Stimulated activated CD4-positive, alpha-beta T cell treated with anti-CD3 and anti-CD28 coated beads, TNF-alpha, amount 100 ng/mL, for 48 hours (primary cell): ENCODE measurements around the gene BMS1.
"Not testable (repeated sequence)": the region's sequence is repeated elsewhere in the genome, so short reads cannot be mapped to it uniquely, and the experiment has no call there.

Source experiments
- DNase-seq, 3 donors: peaks; one replicate each; pipeline ENCODE4 v3.0.0-alpha.2; 2020; ENCODE audit warnings: low read depth in 3 of 3

The BMS1 gene, protein sequence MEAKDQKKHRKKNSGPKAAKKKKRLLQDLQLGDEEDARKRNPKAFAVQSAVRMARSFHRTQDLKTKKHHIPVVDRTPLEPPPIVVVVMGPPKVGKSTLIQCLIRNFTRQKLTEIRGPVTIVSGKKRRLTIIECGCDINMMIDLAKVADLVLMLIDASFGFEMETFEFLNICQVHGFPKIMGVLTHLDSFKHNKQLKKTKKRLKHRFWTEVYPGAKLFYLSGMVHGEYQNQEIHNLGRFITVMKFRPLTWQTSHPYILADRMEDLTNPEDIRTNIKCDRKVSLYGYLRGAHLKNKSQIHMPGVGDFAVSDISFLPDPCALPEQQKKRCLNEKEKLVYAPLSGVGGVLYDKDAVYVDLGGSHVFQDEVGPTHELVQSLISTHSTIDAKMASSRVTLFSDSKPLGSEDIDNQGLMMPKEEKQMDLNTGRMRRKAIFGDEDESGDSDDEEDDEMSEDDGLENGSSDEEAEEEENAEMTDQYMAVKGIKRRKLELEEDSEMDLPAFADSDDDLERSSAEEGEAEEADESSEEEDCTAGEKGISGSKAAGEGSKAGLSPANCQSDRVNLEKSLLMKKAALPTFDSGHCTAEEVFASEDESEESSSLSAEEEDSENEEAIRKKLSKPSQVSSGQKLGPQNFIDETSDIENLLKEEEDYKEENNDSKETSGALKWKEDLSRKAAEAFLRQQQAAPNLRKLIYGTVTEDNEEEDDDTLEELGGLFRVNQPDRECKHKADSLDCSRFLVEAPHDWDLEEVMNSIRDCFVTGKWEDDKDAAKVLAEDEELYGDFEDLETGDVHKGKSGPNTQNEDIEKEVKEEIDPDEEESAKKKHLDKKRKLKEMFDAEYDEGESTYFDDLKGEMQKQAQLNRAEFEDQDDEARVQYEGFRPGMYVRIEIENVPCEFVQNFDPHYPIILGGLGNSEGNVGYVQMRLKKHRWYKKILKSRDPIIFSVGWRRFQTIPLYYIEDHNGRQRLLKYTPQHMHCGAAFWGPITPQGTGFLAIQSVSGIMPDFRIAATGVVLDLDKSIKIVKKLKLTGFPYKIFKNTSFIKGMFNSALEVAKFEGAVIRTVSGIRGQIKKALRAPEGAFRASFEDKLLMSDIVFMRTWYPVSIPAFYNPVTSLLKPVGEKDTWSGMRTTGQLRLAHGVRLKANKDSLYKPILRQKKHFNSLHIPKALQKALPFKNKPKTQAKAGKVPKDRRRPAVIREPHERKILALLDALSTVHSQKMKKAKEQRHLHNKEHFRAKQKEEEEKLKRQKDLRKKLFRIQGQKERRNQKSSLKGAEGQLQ

DNA sequence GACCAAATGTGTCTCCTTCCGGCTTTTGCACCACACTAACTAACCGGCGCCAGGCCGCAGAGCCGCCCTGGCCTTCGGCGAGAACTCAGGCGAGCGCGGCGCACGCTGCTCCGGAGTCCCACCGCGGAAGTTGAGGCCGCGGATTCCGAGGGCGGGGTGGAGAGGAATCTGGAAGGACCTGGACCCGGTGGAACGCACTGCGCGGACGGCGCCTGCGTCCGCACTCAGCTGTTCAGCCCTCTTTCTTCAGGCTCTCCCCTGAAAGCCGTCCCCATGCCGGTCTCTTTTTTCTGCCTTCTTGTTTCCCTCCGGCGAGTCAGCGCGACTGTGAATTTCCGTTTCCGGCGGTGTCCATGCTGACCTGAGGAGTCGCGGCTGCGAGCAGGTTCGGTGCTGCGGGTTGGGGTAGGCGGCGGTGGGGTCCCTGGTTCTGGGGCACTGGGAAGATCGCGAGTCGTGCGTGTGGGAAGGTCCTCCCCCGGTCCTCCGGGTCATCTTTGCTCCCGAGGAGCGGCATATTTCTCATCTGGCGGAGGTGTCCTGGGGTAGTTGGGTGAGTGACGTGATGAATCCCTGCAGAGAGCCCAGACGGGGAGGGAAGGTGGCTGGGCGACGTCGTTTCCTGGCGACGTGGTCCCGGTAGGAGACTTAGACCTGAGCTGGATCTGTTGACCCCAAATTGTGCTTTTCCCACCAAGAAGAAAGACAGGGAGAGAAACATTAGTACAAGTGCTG, at the start of gene BMS1:
TSS of gene BMS1 (plus strand) at position 350 of the 735 bp plus-strand sequence. CDS start 1,600 bp downstream, outside the sequence.
- peak; percentile 72 to 84 (median 77) for DNase-seq

DNA sequence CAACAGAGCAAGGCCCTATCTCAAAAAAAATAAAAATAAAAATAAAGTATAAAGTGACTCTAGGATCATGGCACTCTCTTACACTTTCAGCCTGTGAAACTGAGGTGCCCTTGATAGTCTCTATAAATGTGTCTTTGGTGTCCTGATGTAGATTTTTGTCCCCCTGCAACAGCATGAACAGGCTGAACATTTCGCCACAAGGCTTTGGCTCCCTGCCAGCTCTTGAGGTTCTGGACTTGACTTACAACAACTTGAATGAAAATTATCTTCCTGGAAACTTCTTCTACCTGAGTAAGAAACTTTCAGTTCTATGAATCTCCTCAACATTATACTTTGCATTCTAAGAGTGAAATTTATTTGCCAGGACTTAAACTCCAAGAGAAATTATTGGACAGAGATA, 48.1 kb upstream of the BMS1 start:
- DNase-seq = no peak

DNA sequence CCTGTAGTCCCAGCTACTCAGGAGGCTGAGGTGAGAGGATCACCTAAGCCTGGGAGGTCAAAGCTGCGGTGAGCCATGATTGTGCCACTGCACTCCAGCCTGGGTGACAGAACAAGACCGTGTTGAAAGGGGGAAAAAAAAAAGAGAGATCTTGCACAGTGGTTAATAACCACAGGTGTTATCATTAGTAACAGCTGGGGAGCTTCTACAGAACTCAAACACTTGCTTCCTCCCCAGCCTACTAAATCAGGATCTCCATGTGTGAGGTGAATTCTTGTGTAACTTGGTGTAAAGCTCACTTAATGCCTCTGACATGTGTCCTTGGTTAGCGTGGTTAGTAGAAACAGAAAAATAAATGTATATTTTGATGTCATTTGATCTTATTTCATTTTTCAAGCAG, 43.9 kb upstream of the BMS1 start:
- no peak for DNase-seq

DNA sequence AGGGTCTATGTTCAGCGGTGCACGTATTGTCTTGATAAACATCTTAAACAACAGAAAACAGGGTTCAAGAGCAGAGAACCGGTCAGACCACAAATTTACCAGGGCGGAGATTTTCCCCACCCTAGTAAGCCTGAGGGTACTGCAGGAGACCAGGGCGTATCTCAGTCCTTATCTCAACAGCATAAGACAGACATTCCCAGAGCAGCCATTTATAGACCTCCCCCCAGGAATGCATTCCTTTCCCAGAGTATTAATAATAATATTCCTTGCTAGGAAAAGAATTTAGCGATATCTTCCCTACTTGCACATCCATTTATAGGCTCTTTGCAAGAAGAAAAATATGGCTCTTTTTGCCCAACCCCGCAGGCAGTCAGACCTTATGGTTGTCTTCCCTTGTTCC, 41.1 kb upstream of the BMS1 start:
- DNase-seq = not testable (repeated sequence)

DNA sequence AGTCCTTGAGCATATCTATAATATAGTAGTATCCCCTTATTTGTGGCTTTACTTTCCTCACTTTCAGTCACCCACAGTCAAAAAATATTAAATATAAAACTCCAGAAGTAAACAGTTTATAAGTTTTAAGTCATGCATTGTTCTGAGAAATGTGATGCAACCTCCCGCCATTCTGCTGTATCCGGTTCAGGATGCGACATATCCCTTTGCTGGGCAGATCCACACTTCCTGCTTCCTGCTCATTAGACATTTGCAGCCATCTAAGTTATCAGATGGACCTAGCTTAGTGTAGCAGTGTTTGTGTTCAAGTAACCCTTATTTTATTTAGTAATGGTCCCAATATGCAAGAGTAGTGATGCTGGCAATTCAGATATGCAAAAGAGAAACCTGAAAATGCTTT, 38.9 kb upstream of the BMS1 start:
- no peak for DNase-seq

DNA sequence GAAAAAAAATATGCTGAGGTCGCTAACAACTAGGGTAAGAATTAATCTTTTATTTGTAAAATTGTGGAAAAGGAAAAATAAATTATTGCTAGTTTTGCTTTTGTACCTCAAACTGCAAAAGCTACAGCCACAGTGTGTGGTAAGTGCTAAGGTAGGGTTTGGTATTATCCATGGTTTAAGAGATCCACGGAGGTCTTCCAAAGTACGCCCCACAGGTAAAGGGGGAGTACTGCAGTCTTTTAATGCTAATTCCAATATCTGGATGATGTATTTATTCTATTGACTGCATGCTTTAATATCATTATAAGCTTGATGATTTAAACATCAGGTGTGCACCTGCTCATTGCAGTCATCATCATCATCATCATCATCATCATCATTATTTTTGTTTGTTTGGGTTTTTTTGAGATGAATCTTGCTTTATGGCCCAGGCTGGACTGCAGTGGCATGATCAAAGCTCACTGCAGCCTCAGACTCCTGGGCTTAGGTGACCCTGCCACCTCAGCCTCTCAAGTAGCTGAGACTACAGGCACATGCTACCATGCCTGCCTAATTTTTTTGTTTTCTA, 38.4 kb upstream of the BMS1 start:
- DNase-seq = no peak

DNA sequence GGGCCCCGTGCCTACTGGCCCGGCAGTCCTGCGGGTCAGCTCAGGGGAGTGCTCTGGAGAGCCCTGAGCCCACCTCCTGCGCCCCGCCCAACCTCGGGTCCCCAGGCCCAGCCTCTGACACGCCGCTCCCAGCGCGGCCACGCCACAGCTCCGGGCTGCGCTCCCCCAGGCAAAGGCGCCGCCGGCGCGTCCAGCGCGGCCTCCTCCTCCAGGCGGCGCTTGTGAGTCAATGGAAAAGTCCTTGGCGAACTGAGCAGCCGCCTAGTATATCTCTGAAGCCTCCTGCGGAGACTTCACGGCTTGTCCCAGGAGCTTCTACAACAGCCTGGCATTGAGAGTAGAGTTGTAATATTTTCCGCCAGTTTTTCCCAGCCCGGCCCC, 29.5 kb upstream of the BMS1 start:
- DNase-seq = peak; percentile 58 to 70 (median 68)

DNA sequence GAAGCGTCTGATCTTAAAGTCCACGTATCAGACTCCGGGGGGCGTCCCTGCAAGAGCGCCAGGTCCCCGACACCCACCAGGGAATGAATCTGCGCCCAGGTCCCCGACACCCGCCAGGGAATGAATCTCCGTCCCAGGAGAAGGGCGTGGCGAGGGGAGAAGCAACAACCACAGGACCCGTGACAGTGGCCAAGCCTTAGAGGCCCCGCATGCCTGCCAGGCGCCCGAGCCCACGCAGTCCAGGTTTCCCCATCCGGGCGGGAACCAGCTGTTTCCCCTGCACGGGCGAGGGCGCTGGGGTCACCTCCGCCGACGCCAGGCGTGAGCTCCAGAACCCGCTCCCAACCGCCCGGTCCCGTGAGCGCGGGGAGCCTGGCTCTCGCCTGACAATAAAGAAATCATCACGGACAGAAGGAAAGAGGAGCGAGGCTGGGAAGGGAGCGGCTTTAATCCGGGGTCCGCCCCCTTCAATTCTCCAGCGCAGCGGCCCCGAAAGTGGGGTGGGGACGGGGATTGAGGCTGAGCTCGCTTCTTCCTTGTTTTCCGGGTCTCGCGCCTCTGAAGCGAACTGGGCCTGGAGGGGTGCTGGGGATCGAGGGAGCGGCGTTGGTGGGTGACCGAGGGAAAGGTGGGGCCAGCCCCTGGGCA, 29.0 kb upstream of the BMS1 start:
- no peak for DNase-seq

DNA sequence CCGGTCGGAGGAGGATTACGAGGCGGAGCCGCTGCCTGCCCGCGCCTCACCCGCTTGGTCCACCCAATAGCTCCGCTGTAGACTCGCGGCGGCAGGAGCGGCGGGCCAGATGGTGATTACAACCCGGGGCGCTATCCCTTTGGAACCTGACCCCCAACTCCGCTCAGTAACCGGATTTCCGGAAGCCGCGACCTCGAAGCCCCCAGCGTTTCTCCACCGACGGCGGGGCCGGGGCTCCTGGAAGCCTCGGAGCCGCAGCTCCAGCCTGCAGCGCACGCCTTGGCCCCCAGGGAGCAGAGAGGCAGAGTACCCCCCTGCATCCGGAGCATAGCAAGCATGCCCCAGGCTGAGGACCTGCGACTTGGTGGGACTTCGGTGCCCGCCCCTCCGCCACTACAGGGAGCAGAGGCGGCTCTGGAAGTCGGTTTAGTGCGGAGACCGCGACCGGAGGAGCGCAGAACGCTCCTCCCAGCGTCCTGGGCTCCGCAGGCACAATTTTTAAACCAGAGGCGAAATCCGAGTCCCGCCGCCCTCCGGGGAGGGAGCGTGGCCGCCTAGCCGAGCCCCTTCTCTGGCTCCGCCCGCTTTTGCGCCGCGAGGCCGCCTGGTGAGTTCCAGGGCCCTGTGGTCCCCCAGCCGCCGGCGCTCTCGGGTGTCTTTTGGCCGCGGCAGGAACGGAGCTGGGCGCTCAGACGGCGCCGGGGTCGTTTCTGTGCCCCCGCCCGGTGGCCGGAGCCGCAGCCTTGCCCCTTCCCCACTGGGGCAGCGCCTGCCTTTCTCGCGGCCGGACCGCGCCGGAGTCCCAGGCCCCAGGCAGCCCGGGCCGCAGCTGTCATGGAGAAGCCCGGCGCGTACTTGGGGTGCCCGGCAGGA, 28.2 kb upstream of the BMS1 start:
- no peak for DNase-seq

DNA sequence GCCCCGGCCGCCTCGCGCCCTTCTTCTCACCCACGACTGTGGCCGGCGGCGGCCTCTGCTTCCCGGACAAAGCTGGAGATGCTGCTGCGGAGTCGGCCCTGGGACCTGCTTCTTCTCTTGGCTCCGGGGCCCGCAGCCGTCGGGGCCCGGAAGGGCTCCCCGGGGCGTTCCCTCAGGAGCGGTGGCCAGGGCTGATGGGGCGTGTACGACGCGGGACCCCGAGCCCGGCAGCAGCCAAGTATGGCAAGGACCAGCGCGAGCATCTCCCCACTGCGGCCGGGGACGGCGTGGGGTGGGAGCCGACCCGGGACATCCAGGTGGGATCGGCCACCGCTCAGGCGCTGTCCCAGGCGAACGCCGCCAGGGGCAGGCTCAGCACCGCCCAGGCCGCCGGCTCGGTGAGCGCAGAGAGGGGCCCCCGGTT, 27.6 kb upstream of the BMS1 start:
- no peak for DNase-seq

DNA sequence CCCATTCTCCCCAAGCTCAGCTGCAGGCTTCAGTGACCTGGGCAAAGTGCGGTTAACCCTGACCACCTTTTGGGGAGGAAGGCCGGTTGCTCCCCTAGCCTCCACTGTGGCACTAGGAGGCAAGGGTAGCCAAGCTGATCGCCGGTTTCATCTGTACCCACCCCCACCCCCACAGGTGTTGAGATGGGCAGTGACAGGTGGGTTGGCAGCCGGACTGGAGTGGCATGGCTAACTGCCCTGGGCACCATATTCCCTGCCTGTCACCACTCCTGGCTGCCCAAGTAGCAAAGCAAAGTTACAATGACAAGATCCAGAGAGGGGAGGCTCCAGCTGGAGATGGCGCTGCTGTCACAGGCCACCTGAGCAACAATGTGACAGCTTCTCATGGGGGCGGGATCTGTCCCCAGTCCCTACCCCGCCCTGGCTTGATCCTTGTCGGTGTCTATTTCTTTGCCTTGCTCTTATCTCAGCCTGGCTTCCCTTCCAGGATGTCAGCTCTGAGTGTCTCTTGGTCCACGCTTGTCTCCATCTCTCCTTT, 27.0 kb upstream of the BMS1 start:
- no peak for DNase-seq

DNA sequence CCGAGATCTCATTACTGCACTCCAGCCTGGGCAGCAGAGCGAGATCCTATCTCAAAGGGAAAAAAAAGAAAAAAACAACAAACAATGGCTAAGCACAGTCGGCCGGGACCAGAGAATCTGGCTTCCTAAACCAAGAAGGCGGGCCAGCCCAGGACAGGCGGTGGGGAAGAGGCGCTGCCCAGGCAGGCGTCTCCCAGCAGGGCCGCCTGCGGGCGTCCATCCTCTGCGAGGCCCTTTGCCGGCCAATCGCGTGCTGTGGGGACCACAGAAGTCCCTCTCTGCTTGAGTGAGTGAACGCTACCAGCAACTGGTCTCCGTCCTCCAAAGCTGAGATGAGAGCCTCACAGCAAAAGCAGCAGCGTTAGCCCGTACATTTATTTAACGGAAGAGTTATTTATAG, 14.7 kb upstream of the BMS1 start:
- DNase-seq = no peak

DNA sequence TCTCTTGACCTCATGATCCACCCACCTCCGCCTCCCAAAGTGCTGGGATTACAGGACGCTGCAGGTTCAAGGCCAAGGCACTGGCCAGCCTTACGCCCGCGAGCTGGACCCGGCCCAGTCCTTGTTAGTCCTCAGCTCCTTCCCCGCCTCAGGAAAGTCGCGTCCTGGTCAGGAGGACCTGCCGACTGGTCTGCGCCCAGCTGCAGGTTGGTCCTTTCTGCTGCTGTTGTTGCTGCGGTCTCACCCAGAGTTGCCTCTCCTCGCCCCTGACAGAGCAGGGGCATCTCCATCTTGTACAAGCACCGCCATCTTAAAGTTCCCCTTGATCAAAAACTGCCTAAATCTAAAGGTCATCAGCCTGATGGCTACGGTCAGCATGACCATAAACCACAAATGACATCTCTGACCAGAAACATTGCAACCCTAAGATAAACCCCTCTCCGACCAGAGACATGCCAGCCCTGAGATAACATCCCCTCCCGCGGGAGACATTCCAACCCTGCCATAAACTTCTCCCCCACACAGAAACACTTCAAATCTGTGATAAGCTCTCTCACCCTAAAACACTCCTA, 13.9 kb upstream of the BMS1 start:
- DNase-seq = no peak

DNA sequence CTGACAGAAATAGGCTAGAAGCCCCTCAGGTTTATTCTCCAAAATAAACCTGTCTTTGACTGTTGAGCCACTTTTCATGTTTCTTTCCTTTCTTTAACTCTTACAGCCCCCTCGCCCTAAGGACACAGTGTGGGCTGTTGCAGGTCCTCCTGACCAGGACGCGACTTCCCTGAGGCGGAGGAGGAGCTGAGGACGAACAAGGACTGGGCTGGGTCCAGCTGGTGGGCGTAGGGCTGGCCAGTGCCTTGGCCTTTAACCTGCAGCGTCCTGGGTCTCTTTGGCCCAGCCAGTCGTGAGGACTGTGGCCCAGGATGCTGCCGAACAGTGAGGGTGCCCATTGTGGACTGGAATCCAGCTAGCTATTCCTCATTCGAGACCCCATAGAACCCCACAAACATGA, 13.4 kb upstream of the BMS1 start:
- DNase-seq = no peak

DNA sequence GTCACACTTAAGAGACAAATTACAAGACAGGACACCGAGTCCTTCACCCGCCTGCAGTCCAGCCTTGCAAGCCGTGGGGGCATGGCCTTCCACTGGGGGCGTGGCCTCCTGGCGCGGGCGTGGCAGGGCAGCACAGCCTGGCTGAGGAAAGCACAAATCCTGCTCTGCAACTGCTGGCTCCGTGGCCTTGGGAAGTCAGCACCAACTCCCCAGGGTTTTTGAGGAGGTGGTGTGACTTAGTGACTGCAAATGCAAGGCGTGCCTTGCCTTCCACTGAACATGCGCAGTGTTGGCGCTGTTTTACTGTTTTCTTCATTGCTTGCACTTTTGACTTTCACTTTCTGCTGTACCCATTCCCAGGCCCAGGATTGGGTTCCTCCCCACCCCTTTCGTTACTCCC, 12.9 kb upstream of the BMS1 start:
- DNase-seq = no peak

DNA sequence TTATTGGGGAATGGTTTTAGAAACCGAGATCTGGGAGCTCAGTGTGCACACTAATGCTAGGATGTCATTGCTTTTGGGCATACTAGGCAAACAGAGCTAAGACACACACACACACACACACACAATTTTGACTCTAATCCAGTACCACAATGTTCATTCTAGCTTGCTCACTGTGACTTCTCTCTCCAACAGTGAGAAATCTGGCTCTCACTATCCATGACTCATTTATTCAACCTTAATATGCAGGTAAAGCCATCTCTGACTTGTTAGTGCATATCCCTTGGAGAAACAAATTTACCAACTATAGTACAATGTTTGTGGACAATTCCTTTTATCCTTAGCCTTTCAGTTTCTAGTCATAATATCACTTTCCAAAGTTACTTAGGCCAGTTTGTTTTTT, 5.9 kb upstream of the BMS1 start:
- no peak for DNase-seq

DNA sequence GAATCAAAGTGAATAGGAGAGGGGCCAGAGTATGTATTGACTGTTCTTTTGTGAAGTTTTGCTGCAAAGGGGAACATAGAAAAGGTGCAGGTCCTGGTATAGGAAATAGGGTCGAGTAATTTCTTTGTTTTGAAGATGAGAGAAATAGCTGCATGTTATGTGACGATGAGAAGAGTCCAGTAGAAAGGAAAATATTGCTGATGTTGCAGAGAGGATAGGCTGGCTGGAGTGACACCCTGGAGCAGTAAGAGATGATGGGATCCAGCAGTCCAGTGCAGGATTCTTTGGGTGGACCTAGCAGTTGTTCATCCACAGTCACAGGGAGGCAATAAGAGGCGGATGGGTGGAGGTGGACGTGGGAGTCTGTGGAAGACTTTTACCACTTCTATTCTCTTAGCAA, 2.1 kb upstream of the BMS1 start:
- DNase-seq = no peak

DNA sequence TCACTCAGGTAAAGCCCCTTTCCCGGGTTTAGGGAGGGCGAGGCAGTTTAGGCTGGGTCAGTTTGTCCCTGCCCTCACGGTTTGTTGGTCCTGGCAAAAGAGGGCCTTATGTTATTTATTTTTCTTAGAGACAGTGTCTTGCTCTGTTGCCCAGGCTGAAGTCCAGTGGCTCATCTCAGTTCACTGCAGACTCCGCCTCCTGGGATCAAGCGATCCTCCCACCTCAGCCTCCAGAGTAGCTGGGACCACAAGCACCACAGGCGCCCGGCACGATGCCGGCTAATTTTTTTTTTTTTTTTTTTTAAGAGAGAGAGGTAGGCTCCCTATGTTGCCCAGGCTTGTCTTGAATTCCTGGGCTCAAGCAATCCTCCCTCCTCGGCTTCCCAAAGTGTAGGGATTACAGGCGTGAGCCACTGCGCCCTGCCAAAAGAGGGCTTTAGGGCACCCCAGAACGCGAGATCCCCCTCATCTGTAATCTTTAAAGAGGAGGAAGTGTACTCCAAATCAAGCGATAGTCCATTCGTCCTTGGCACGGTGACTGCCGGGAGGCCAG, 626 bp upstream of the BMS1 start:
- no peak for DNase-seq

DNA sequence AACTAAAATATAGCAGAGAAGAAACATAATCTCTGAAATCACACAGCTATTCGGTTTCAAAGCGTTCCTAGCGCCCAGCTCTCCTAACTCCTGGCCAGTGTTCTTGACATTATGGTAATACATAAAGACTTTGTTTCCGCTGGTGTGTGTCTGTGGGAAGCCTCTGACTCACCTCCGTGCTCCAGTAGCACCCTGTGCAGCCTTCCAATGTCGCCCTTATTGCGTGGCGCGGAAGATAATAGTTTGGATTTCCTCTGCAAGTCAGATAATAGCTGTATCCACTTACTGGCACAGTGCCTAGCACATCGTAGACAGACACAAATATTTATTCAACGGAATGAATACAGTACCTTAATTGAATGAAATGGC, 570 bp downstream of the BMS1 start:
- no peak for DNase-seq
